GM18867 (cell line): ENCODE data around the gene ERG.

Source experiments
- ATAC-seq: cut with Tn5 transposase; IDR thresholded peaks from one replicate; pipeline ENCODE4 v1.9.1; 2021; ENCODE audit warnings: mild to moderate bottlenecking, moderate library complexity; ENCODE audit not compliant: unreplicated experiment

The ERG gene

DNA sequence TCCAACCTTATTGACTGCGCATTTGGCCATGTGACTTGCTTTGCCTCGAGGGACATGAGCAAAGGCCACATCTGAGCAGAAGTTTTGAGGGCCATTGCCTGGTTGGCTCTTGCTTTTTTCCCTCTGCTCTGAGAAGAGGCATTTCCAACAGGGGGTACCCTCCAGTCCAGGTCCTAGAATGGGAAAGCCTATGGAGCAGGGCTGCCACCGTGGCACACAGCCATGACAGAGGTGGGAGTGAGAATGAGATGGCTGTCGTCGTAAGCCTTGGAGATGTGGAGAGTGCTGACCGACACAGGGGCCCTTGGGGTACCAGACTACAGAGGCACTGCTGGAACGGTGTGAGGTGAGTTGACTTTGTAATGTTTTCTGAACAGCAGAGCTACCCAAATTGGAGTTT, 138.4 kb downstream of the ERG start:
- no peak for ATAC-seq

DNA sequence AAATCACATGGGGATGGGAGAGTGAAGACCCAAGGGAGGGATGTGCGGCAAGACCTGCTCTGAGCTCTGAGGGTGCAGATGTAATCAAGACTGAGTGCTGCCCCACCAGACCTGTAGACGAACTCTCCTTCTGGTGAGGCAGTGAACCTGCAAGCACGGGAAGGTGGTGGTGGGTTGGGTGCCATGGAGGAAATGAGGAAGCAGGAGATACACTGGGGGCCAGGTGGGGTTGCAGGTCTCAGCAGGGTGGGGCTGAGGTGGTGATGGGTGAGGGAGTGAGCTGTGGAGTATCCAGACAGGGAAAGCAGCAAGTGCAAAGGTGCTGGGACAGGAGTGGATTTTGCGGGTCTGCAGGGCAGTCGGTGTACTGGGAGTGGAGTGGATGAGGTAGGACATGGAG, 139.2 kb downstream of the ERG start:
- ATAC-seq, result no peak

DNA sequence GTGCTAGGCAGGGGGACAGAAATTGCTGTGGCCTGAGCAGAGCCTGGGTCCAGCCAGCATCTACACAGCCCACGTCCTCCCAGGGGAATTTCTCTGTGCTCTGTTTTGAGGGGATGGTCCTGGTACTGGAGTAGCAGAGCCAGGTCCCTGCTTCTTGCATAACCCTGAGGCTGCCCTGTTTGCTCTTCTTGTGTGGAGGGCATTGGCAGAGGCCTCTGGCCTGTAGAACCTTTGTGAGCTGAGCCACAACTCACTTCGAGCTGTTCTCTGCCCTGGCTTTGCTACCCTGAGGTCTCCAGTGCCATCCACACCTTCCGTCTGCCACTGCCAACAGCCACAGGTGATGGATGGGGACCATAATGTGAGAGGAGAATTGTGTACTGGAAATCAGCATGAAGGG, 139.6 kb downstream of the ERG start:
- ATAC-seq, result no peak

DNA sequence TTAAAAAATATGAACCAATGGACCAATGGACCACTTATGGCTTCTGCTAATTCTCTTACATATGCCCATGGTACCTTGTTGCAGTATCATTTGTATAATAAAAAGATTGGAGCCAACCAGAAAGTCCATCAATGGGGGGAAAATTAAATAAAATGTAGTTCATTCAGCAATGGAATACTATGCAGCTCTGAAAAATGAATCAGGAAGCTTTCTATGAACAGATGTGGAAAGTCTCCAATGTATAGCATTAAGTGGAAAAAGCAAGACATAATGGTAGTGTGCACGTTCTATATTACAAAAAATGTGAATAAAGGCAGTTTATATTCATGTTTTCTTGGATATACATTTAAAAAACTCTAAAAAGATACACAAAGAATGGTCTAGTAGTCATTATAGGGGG, 140.2 kb downstream of the ERG start:
- ATAC-seq, result no peak

DNA sequence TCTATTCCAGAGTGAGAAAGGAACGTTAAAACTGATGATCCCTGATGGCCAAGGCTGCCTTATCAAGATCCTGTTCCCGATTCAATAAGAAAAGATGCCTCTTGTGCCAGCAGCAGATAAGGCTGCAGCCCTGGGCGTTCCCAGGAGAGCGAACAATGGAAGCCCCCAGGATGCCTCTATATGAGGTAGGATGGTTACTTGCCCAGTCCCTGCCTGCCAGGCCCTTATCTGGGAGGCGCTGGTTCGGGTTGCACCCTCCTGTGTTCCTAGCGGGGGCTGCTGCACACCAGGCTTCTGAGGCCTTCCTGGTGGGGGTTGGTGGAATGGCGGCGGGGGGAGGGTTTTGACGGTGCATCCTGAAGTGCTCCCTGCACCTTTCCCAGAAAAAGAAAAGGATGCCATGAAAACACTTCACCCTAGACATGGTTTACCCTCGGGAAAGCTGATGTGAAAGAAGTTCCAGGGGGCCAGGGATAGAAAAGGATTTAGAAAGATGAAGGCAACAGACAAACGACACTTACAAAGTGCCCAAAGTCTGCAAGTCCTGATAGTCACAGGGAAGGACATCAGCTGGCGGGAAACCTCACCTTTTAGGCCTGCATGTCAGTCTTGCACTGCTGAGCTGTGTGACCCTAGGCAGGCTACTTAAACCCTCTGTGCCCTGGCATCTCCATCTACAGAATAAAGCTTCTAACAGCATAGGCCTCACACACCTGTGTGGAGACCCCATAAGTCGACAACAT, 141.2 kb downstream of the ERG start:
- no peak for ATAC-seq

DNA sequence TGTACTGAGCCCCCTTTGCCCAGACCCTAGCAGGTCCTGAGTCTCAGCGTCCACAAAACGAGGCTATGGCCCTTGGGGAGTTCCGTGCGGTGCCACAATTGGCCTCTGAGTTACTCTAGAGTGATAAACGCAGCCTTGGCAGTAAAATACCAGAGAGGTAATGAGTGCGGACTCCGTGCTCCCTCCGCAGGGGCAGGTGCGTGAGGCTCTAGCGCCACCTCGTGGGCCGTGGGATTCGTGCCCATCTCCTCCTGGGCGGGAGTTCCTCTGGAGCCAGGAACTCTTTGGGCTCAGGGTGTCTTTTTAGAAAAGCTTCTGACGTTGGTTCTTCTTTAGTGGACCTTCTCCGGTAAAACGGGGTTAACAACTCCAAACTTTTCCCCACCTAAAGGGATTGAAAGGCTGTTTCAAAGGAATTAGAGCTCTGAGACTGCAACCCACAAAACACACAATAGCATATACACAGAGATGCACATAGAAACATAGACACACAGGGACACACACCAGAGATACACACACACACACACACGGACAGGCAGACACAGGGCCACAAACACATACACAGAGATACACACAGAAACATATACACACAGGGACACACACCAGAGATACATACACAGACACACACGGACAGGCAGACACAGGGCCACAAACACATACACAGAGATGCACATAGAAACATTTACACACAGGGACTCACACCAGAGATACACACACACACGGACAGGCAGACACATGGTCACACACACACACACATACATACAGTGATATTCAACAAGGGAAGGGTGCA, 142.1 kb downstream of the ERG start:
- ATAC-seq, result peak; percentile 65

DNA sequence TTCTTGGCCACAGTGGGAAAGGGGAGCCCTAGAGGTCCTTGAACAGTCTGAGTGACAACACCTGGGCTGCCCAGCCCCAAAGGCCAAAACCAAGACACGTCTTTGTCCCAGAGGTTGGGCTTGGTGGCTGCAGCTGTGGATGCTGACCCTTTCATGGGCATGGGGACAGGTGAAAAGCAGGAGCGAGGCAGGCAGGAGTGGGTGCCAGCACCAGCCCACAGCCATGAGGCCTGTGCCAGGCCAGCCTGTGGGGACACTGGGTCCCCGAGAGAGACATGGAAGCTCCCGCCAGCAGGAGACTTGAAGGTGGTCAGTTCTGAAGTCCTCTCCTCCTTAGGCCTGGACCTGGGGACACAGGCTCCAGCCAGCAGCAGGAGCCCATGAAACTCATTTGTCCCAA, 142.9 kb downstream of the ERG start:
- no peak for ATAC-seq

DNA sequence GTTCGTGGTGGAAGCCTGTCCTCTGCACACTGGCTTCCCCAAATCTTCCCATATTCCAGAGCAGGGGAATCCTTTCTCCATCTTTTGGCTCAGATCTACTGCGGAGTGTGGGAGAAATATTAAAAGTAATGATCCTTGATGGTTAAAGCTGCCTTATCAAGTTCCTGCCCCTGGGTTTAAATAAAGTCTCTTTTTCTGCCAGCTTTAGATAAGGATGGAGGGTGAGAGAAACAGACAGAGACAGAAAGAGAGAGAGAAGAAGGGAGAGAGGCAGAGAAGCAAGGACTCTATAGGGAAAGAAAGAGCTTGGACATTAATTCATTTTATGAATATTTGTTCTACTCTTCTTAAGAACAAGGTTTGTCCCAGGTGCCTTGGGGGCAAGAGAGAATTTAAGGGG, 143.5 kb downstream of the ERG start:
- no peak for ATAC-seq

DNA sequence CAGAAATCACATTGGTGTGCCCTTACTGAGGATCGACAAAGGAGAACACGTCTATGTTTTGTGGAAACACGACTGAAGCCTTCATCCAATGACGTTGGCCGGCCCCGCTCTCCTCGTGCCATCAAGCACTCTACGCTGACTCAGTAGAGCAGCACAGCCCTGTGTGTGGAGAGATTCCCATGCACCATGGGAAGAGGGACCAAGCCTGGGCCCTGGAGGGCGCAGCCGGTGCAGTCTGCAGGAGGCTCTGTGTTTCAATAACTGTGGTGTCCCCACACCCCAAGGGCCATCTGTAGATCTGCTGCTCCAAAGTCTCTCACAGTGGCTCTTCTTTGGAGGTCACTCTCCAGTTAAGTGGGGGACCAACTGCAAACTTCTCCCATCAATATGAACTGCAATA, 144.0 kb downstream of the ERG start:
- no peak for ATAC-seq

DNA sequence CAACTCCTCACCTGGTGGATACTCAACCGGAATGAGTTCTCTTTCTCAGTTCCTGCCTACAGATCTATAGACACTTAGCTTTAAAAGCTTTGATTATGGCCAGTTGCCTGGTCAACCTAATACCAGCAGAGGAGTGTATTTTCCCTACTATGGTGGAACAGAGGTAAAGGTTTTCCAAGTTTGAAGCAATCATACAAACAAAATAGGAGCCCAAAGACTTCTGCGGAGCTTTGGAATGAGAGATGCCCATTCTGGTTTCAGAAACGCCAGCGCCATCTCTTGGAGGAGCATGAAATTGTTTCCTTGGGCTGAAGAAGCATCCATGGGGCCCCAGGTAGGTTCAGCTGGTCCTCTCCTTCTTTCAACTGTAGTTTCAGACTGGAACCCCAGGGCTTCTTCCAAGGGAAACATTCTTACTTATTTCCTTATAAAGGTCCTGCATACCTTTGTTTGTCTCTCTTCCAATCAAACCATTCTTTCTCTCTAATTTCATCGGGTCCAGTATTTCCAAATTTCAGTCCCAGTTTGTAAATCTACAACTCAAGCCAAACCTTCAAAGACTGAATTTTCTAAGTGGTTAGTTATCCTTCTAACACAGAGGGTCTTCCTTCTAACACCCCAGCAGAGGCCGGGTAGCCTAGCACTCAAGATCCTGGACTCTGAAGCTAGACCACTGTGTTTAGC, 145.6 kb downstream of the ERG start:
- no peak for ATAC-seq

DNA sequence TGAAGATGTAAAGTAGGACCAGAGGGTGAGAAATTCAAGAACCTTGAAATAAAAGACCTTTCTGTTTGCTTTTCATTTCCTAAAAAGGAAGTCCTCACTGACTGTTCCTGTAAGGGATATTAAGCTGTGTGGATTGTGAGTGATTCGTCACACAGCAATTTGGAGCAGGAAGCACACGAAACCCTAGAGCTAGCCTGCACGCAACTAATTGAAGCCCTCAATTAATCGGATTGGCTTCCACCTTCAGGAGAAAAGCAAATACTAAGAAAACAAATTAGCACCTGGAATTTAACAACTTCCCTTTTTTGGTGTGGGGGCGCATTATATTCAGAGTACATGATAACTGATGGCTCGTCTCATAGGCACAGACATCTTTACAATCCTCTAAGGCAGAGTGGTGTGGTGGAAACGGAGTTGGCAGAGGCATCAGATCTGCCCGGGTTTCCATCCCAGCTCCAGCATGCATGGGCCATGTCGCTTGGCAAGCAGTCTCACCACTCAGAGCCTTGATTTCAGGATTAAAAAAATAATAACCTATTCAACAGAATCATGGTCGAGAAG, 146.2 kb downstream of the ERG start:
- ATAC-seq, result no peak

DNA sequence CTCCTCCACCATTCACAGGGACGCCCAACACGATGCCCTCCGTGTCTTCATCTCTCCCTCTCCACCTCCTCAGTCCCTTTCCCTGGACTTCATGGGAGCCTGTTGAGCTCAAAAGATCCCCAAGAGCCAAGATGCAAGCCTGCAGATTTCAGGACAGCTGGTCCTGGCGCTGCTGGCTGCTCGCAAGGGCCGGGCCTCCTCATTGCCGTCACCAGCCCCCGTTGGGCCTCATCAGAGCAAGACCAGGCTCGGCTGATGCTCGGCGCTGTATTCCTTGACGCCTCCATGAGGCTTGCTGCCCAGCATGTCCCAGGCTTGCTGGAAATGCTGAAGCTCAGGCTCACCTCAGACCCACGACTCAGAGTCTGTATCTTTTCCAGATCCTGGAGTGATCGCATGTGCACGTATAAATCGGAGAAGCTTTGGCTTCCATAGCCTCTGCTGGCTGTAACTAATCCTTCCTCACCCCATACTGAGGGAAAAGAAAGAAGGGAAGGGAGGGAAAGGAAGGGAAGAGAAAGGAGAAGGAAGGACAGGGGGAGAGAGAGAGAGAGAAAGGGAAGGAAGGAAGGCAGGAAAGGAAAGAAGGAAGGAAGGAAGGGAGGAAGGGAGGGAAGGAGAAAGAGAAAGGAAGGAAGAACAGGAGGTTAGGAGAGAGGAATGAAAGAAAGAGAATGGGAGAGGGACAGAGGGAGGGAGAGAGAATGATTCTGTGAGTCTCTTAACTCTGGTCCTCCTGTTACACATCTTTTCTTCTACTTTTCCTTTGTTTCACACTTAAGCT, 146.9 kb downstream of the ERG start:
- ATAC-seq, result no peak

DNA sequence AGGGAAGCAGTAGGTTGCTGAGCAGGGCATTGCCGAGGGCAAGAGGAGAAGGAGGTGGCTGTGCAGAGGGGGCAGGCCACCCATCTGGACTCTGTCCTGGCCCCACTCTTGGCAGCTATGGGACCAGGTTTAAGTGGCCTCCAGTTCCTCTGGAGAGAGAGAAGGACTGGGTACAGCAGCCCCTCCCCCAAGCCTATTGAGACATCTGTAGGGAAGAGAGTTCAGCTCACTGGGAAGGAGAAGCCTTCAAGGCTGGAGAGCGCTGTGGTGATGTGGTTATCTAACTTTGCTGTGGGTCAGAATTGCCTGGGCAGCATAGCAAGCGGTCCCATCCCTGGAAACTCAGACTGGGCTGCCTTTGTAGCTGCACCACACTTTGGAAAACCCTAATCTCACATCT, 147.6 kb downstream of the ERG start:
- no peak for ATAC-seq

DNA sequence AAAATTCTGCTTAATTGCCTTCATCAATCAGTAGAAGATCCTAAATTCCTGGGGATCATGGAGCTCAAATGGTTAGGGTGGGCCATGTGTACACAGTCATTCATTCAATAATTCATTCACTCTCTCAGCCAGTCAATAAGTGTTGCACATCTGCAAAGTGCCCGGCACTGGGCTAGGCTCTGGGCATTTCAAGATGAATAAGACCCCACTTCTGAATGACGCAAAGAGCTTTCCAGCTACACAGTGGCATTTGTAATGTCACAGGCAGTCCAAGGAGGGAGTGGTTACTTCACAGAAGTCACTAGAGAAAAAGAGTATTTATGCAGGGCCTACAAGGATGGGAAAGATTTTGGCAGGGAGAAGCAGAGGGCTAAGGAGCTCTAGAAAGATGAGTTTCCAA, 148.3 kb downstream of the ERG start:
- no peak for ATAC-seq

DNA sequence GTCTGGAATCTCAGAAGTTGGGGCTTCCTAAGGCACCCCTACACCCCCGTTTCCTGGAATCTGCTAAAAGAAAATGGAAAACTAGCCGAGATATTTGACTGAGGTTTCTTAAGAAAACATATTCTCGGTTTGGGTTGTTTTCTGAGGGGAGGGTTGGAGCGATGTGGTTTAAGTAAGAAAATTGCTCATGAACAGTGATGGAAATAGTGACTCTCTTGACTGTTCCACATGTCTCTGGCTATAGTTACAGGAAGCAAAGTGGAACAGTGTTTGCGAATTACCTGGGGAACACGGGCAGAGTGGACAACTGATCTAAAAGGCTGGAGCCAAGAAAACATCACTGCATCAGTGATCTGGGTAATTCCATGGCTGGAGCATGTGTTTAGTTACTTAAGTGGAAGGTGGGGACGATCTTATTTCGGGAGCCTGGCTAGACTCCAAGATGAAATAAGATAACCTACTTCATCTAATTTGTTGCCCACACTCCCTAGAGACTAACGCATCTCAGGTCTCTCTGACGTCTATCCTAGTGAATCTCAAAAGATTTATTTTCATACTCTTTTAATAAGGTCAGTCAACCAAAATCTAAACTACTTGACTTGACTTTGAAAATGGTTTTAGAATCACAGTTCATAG, 149.0 kb downstream of the ERG start:
- no peak for ATAC-seq

DNA sequence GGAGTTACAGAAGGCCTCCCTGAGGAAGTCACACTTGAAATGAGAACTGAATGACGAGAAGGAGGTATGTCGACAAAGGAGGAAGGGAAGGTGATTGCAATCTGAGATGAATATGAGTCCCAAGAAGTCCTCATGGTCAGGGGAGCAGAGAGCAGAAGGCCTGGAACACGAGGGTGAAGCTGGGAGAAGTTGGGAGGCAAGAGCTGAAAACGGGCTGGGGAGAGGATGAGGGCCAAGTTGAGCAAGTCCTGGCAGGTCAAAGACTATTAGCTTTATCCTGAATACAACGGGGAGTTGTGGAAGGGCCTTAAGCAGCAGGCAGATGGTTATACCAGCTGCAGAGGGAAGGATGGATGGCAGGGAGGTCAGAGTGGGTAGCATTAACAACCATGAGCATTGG, 152.0 kb downstream of the ERG start:
- no peak for ATAC-seq

DNA sequence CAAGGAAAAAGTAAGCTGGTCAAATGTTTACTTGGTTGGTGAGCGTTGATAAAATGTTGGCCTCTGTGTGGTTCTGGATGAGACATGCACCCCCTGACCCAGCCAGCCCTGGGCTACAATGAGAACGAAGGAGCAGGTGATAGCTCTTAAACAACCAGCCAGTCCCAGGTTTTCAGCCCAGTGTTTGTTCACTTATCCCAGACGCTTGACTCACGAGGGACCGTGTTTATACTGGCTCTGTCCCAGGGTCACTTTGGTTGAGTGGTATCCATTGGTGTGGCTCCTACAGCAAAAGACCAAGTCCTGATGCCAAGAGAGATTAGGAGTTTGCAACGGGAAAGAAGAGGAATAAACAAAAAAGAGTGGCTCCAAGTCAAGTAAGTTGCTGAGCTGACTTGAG, 154.6 kb downstream of the ERG start:
- no peak for ATAC-seq

DNA sequence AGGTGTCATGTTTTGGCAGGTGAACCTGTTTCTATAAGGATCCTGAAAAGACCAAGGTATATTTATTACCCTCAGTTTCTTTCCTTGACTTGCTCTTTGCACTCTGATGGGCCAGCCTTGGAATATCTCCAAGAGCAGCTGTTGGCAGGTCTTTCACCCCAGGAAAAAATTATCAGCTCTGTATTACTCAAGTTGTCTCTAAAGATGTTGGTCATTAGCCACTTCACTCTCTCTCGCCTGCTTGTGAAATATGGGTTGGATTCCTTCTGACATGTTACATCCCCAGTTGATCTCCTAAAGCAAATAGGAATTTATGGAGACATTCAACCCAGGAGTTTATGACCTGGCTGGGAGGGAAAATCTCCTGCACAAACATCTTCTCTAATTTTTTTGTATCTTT, 155.5 kb downstream of the ERG start:
- no peak for ATAC-seq

DNA sequence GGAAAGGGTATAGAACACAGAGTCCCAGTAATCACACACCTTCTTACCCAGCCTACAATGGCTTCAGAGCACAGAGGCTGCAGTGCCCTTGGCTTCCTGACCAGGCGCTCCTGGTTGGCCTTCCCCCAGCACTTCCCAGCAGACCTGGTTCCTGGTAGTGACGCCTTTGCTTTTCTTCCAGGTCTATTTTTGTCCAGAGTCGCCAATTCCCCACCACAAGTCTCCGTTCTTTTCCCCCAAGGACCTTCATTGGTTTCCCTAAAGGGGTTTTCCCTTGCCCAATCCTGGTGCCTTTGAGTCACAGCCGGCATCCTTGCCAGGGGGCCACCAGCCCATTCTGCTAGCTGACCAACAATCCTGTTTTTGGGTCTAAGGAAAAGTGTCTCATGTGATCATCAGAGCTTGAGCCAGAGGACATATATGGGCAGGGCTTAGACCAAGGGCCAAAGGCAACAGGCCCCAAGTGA, 156.7 kb downstream of the ERG start:
- ATAC-seq, result no peak

DNA sequence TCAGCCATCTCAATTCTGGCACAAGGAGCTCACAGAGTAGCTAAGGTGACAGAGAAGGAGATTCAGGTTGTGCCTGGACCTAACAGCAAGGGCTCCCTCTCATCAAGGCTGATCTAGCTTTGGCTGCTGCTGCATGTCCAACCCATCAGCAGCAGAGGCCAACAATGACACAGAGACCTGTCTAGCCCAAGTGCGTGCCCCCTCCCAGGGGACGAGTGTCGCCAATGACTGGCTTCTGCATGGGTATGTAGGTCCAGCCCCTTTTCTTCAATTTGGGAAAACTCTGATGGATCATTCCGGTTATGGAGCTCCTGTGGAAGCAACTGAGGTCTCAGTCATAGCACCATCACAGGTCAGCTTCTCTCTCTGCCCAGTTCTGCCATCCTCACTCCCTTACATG, 158.1 kb downstream of the ERG start:
- ATAC-seq, result no peak
